WTC11 (cell line): ENCODE data around the gene NELL2. TPM values are rescaled to one million over a fixed set of nuclear protein-coding genes. Genes with fewer than 3 reads are reported as not detected.

ENCODE experiments used
- ATAC-seq: fragments of 200-7000 bp; cut with Tn5 transposase; 2 replicates; pipeline ENCODE4 v1.10.0; 2021; ENCODE audit warnings: mild to moderate bottlenecking, moderate library complexity
- CTCF ChIA-PET: fragments of 300-600 bp; sonication (Branson Sonifier 250); formaldehyde crosslinking; loops from one replicate; lab custom pipeline; 2021; ENCODE audit warnings: antibody characterized with exemption; lab: Charles Lee
- POLR2A ChIA-PET: fragments of 350-600 bp; sonication (Branson Sonifier 250); formaldehyde crosslinking; loops from one replicate; lab custom pipeline; 2021; ENCODE audit warnings: antibody characterized with exemption; lab: Charles Lee
- DNase-seq: peaks from one replicate; pipeline ENCODE4 v3.0.0; 2021; ENCODE audit warnings: low spot score
- H3K27ac Mint-ChIP-seq: 2 replicates; pipeline ENCODE4 v1.8.0; 2021; ENCODE audit warnings: mixed read lengths
- H3K27me3 Mint-ChIP-seq: 2 replicates; pipeline ENCODE4 v1.8.0; 2021; ENCODE audit warnings: low read depth, mild to moderate bottlenecking, moderate library complexity, mixed read lengths
- H3K36me3 Mint-ChIP-seq: 2 replicates; pipeline ENCODE4 v1.8.0; 2021; ENCODE audit warnings: mixed read lengths
- H3K4me1 Mint-ChIP-seq: 2 replicates; pipeline ENCODE4 v1.8.0; 2022; ENCODE audit warnings: mixed read lengths
- H3K4me3 Mint-ChIP-seq: 2 replicates; pipeline ENCODE4 v1.8.0; 2021; ENCODE audit warnings: mild to moderate bottlenecking, moderate library complexity, mixed read lengths
- H3K9me3 Mint-ChIP-seq: 2 replicates; pipeline ENCODE4 v1.8.0; 2021; ENCODE audit warnings: mixed read lengths
- ATF3 ChIP-seq: sonication (generic); formaldehyde crosslinking; conservative IDR thresholded peaks from 2 replicates; pipeline ENCODE4 v1.8.1; 2022; ENCODE audit warnings: mild to moderate bottlenecking, missing genetic modification reagents
- CDX4 ChIP-seq: fragments of 250-450 bp; sonication (Bioruptor Pico); IDR thresholded peaks from 2 replicates; pipeline ENCODE4 v1.9.0; 2021; ENCODE audit warnings: moderate library complexity, mild to moderate bottlenecking, inconsistent platforms, borderline replicate concordance
- CTCF ChIP-seq: fragments of 200-600 bp; IDR thresholded peaks from 2 replicates; pipeline ENCODE4 v1.8.0; 2022; ENCODE audit warnings: antibody characterized with exemption
- E2F1 ChIP-seq: sonication (generic); formaldehyde crosslinking; IDR thresholded peaks from 2 replicates; pipeline ENCODE4 v1.8.0; 2022; ENCODE audit warnings: mild to moderate bottlenecking, missing genetic modification reagents
- FOXK1 ChIP-seq: sonication (generic); formaldehyde crosslinking; IDR thresholded peaks from 2 replicates; pipeline ENCODE4 v1.8.0; 2022; ENCODE audit warnings: mild to moderate bottlenecking, moderate library complexity, missing genetic modification reagents
- IRF1 ChIP-seq: sonication (generic); formaldehyde crosslinking; IDR thresholded peaks from 2 replicates; pipeline ENCODE4 v1.8.0; 2023; ENCODE audit warnings: missing genetic modification reagents
- IRF2 ChIP-seq: sonication (generic); formaldehyde crosslinking; IDR thresholded peaks from 2 replicates; pipeline ENCODE4 v1.8.0; 2022; ENCODE audit warnings: low read depth, missing genetic modification reagents, borderline replicate concordance
- JAZF1 ChIP-seq: fragments of 250-450 bp; sonication (Bioruptor Pico); IDR thresholded peaks from 2 replicates; pipeline ENCODE4 v1.9.0; 2021; ENCODE audit warnings: moderate library complexity, mild to moderate bottlenecking, inconsistent platforms
- MAX ChIP-seq: sonication (generic); formaldehyde crosslinking; IDR thresholded peaks from 2 replicates; pipeline ENCODE4 v1.8.0; 2022; ENCODE audit warnings: mild to moderate bottlenecking, missing genetic modification reagents
- NFE2L1 ChIP-seq: sonication (generic); formaldehyde crosslinking; IDR thresholded peaks from 2 replicates; pipeline ENCODE4 v1.8.1; 2023; ENCODE audit warnings: missing genetic modification reagents
- NR2C2 ChIP-seq: sonication (generic); formaldehyde crosslinking; IDR thresholded peaks from 2 replicates; pipeline ENCODE4 v1.8.0; 2022; ENCODE audit warnings: mild to moderate bottlenecking, missing genetic modification reagents
- RELA ChIP-seq: sonication (generic); formaldehyde crosslinking; IDR thresholded peaks from 2 replicates; pipeline ENCODE4 v1.8.1; 2022; ENCODE audit warnings: missing genetic modification reagents, mild to moderate bottlenecking, borderline replicate concordance
- RORB ChIP-seq: fragments of 250-450 bp; sonication (Bioruptor Pico); IDR thresholded peaks from 2 replicates; pipeline ENCODE4 v1.9.0; 2021; ENCODE audit warnings: mild to moderate bottlenecking
- TCF7 ChIP-seq: sonication (generic); formaldehyde crosslinking; IDR thresholded peaks from 2 replicates; pipeline ENCODE4 v1.8.0; 2022; ENCODE audit warnings: mild to moderate bottlenecking, low read depth, missing genetic modification reagents, moderate library complexity
- ZNF281 ChIP-seq: sonication (generic); formaldehyde crosslinking; IDR thresholded peaks from 2 replicates; pipeline ENCODE4 v1.8.0; 2023; ENCODE audit warnings: mild to moderate bottlenecking, missing genetic modification reagents
- ZNF317 ChIP-seq: sonication (generic); formaldehyde crosslinking; IDR thresholded peaks from 2 replicates; pipeline ENCODE4 v1.8.1; 2023; ENCODE audit warnings: low read depth, mild to moderate bottlenecking, moderate library complexity, missing genetic modification reagents, borderline replicate concordance
- ZNF396 ChIP-seq: fragments of 250-450 bp; sonication (Bioruptor Pico); IDR thresholded peaks from 2 replicates; pipeline ENCODE4 v1.8.0; 2021; ENCODE audit warnings: mild to moderate bottlenecking, moderate library complexity, borderline replicate concordance
- total RNA-seq: library from RNA; stranded (reverse); gene quantifications from 3 replicates; pipeline ENCODE4 v1.2.3, GENCODE V29; 2021

Gene NELL2
- total RNA-seq, 1 experiment from 2014 or later = 37.4 TPM

GRCh38 chr12:44588651-44589050 is 287.5 kb downstream of the NELL2 start:
- Mint-ChIP-seq H3K9me3 (peaks cover 6% of the 10 kb centered on the region), H3K36me3 (no peaks in the 10 kb centered on the region; the same call in 1 of the 2 replicates), H3K4me3 (no peak overlapping the region), H3K27me3 (no peaks in the 10 kb centered on the region), H3K4me1 (peaks cover 28% of the 10 kb centered on the region), H3K27ac (no peak overlapping the region)
- POLR2A ChIA-PET = no interaction called here
- TF ChIP-seq JAZF1 (no peak), E2F1 (CRISPR knock-in tag) (no peak), CDX4 (CRISPR knock-in tag) (no peak), IRF1 (CRISPR knock-in tag) (no peak), ZNF396 (no peak), RORB (CRISPR knock-in tag) (no peak), MAX (no peak)
- ATAC-seq (no peak), DNase-seq (no peak)
- CTCF ChIA-PET = interaction anchor here (0.7 kb wide), 1 partner anchor 24 kb away, joined by 3 read pairs; no protein-coding TSS in a partner anchor

- H3K4me1 Mint-ChIP-seq = peaks cover 49% of the 10 kb centered on the region
- DNase-seq = no peak
- H3K36me3 Mint-ChIP-seq = no peaks in the 10 kb centered on the region
- no peak for TF ChIP-seq TCF7 (CRISPR knock-in tag)
- TF ChIP-seq CTCF = no peak
- TF ChIP-seq JAZF1 = no peak
- no peak for TF ChIP-seq CDX4 (CRISPR knock-in tag)
- no peak for TF ChIP-seq IRF2 (CRISPR knock-in tag)
- TF ChIP-seq ZNF281 (CRISPR knock-in tag) = no peak
- no peak for TF ChIP-seq ATF3 (CRISPR knock-in tag)
- TF ChIP-seq FOXK1 = no peak
- no peak for TF ChIP-seq E2F1 (CRISPR knock-in tag)
- no peak for TF ChIP-seq ZNF317 (CRISPR knock-in tag)
- TF ChIP-seq RELA (CRISPR knock-in tag) = no peak
- no peak for TF ChIP-seq NFE2L1 (CRISPR knock-in tag)
- no peak for TF ChIP-seq MAX
- no peak for TF ChIP-seq NR2C2 (CRISPR knock-in tag)
- CTCF ChIA-PET = no interaction called here
- H3K27me3 Mint-ChIP-seq = no peaks in the 10 kb centered on the region
- no peak overlapping the region for H3K4me3 Mint-ChIP-seq
- POLR2A ChIA-PET = no interaction called here
- peak overlapping the region; percentile 80 for H3K27ac Mint-ChIP-seq
- no peaks in the 10 kb centered on the region for H3K9me3 Mint-ChIP-seq
- peak; percentile 59 for ATAC-seq
Observed at GRCh38 chr12:44584625-44585024, 291.5 kb downstream of the NELL2 start.
